K562 (cell line): ENCODE measurements around the gene MRPL27. TPM values are rescaled to one million over a fixed set of nuclear protein-coding genes. Genes with fewer than 3 reads are reported as not detected.

Experiments used
- EP400 ChIP-seq: fragments of 450-650 bp; IDR thresholded peaks from 2 replicates; pipeline ENCODE4 v1.6.1; 2017; ENCODE audit warnings: antibody characterized with exemption, mild to moderate bottlenecking, moderate library complexity
- FOSL1 ChIP-seq: fragments of 200-800 bp; sonication (Bioruptor generic); conservative IDR thresholded peaks from 2 replicates; pipeline ENCODE4 v1.6.1; 2016; ENCODE audit warnings: missing genetic modification characterization, missing compliant biosample characterization
- HMG20B ChIP-seq: fragments of 250-450 bp; sonication (Bioruptor Pico); IDR thresholded peaks from 2 replicates; pipeline ENCODE4 v1.5.0; 2021; ENCODE audit warnings: mild to moderate bottlenecking
- HMGN3 ChIP-seq: IDR thresholded peaks from 2 replicates; pipeline ENCODE4 v1.6.1; 2011; ENCODE audit warnings: borderline replicate concordance, low read depth, mild to moderate bottlenecking, mixed read lengths, low read length; ENCODE audit not compliant: insufficient read length; ENCODE audit errors: extremely low read depth
- KHSRP ChIP-seq: fragments of 450-650 bp; IDR thresholded peaks from 2 replicates; pipeline ENCODE4 v1.6.1; 2017
- MCM5 ChIP-seq: fragments of 450-650 bp; IDR thresholded peaks from 2 replicates; pipeline ENCODE4 v1.6.1; 2016; ENCODE audit warnings: low read depth
- NR2C2 ChIP-seq, 2 experiments: fragments of 200-800 bp in 1 of 2; sonication (Bioruptor generic) in 1 of 2; sonication (generic) in 1 of 2; formaldehyde crosslinking in 1 of 2; IDR thresholded peaks; 2 replicates each; pipeline versions ENCODE4 v1.6.1 to v1.8.0; 2016 to 2022; ENCODE audit warnings: mild to moderate bottlenecking in 1 of 2, missing compliant biosample characterization in 1 of 2, missing genetic modification characterization in 1 of 2, missing genetic modification reagents in 1 of 2
- NR2F6 ChIP-seq: fragments of 450-650 bp; formaldehyde crosslinking; IDR thresholded peaks from 2 replicates; pipeline ENCODE4 v1.4.0; 2020; ENCODE audit warnings: mild to moderate bottlenecking
- SIX5 ChIP-seq, 2 experiments: IDR thresholded peaks; 2 replicates each; pipeline ENCODE4 v1.6.1; 2011; ENCODE audit warnings: low read length in 2 of 2, borderline replicate concordance in 1 of 2, low read depth in 1 of 2, mild to moderate bottlenecking in 1 of 2, moderate library complexity in 1 of 2; ENCODE audit not compliant: insufficient read depth in 1 of 2
- SMAD4 ChIP-seq: fragments of 250-450 bp; sonication (Bioruptor Pico); conservative IDR thresholded peaks from 2 replicates; pipeline ENCODE4 v1.8.0; 2021; ENCODE audit warnings: inconsistent platforms, mild to moderate bottlenecking, moderate library complexity
- ZNF121 ChIP-seq: sonication (generic); formaldehyde crosslinking; conservative IDR thresholded peaks from 2 replicates; pipeline ENCODE4 v1.8.0; 2022; ENCODE audit warnings: missing genetic modification reagents
- polyA plus RNA-seq, 8 experiments: library from polyadenylated mRNA; depleted of rRNA in 4 of 8; stranded (reverse) in 5 of 8; unstranded in 3 of 8; fragments of >200 nt; fragmentation: Nextera tagmentation in 2 of 8; fragmentation: Illumina TruSeq in 1 of 8; extraction: Ambion mirVana in 2 of 8; extraction: Trizol in 1 of 8; gene quantifications; 2 replicates each; pipeline versions ENCODE4 v1.2.1 to v1.2.3, GENCODE V29; 2011 to 2014; ENCODE audit warnings: inconsistent platforms in 1 of 8, missing spikeins in 1 of 8
- total RNA-seq, 7 experiments: library from RNA; depleted of rRNA in 6 of 7; stranded (reverse); fragments of >200 nt in 6 of 7; fragmentation: Illumina TruSeq in 2 of 7; extraction: Trizol in 2 of 7; gene quantifications; 2 replicates each; pipeline versions ENCODE4 v1.2.1 to v1.2.3, GENCODE V29; 2011 to 2021; ENCODE audit warnings: low replicate concordance in 1 of 7
- TF ChIP-seq, protein P1 (sequence below), 2 experiments: fragments of 450-650 bp in 1 of 2; sonication (generic) in 1 of 2; formaldehyde crosslinking in 1 of 2; IDR thresholded peaks in 1 of 2; conservative IDR thresholded peaks in 1 of 2; 2 replicates each; pipeline versions ENCODE4 v1.6.1 to v1.8.1; 2016 to 2023; ENCODE audit warnings: mild to moderate bottlenecking in 2 of 2, moderate library complexity in 2 of 2, inconsistent platforms in 1 of 2, missing genetic modification reagents in 1 of 2
- TF ChIP-seq, protein P2 (sequence below): IDR thresholded peaks from 2 replicates; pipeline ENCODE4 v1.6.1; 2011; ENCODE audit warnings: borderline replicate concordance, low read depth, mild to moderate bottlenecking, moderate library complexity, low read length; ENCODE audit not compliant: insufficient read depth, poor library complexity, severe bottlenecking
- TF ChIP-seq, protein P3 (sequence below): fragments of 450-650 bp; IDR thresholded peaks from 2 replicates; pipeline ENCODE4 v1.6.1; 2016; ENCODE audit warnings: low read depth

Gene MRPL27
- total and polyA plus RNA-seq, 9 of the 15 experiments (the other 6 are each of a cell fraction or from before 2014, with no cell fraction given), result 96.3 to 401 (median 142) TPM

DNA sequence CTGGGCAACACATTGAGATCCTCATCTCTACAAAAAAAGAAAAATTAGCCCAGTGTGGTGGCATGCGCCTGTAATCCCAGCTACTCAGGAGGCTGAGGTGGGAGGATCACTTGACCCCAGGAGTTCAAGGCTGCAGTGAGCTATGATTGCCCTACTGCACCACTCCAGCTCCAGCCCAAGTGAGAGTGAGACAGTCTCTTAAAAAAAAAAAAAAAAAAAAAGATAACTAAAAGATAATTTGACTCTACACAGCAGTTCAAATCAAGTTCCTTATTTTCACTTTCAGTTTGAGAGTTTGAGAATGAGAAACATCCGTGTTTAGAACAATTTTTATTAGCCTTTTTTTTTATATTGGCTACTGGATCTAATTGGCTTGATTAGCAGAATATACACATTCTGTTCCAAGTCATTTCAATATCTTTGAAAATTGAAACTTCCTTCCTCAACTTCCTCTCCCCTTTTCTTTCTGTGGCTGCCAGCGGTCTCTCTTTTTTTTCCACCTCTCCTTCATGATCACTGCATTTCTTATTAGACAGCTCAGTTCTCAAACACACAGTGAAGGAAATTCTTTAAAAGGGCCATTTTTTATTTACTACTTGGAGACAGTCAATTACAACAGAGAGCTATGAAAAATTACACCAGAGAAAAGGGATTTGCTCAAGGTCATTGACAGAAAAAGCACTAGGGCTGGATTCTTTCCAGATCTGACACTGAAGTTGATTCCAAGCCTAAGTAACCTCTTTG is 48.5 kb upstream of the MRPL27 start (continued):
- peak; percentile 51; the same call in 1 of the 2 replicates for TF ChIP-seq EP400
- no peak for TF ChIP-seq KHSRP
- TF ChIP-seq HMG20B (CRISPR knock-in tag), result no peak
- TF ChIP-seq SIX5 (IDR thresholded peaks at IDR 0.05; ENCODE audit: borderline replicate concordance in 1 of 2, insufficient read depth in 1 of 2, low read depth in 1 of 2, low read length in 2 of 2), result no peak
- no peak for TF ChIP-seq MCM5
- no peak for TF ChIP-seq HMGN3
- TF ChIP-seq SMAD4, result no peak
- TF ChIP-seq, protein P1, sequence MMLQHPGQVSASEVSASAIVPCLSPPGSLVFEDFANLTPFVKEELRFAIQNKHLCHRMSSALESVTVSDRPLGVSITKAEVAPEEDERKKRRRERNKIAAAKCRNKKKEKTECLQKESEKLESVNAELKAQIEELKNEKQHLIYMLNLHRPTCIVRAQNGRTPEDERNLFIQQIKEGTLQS (IDR thresholded peaks at IDR 0.05), result no peak
- TF ChIP-seq, protein P1 (CRISPR knock-in tag; conservative IDR thresholded peaks at IDR 0.05), result no peak
- TF ChIP-seq, protein P2, sequence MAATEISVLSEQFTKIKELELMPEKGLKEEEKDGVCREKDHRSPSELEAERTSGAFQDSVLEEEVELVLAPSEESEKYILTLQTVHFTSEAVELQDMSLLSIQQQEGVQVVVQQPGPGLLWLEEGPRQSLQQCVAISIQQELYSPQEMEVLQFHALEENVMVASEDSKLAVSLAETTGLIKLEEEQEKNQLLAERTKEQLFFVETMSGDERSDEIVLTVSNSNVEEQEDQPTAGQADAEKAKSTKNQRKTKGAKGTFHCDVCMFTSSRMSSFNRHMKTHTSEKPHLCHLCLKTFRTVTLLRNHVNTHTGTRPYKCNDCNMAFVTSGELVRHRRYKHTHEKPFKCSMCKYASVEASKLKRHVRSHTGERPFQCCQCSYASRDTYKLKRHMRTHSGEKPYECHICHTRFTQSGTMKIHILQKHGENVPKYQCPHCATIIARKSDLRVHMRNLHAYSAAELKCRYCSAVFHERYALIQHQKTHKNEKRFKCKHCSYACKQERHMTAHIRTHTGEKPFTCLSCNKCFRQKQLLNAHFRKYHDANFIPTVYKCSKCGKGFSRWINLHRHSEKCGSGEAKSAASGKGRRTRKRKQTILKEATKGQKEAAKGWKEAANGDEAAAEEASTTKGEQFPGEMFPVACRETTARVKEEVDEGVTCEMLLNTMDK, result no peak
- TF ChIP-seq, protein P3, sequence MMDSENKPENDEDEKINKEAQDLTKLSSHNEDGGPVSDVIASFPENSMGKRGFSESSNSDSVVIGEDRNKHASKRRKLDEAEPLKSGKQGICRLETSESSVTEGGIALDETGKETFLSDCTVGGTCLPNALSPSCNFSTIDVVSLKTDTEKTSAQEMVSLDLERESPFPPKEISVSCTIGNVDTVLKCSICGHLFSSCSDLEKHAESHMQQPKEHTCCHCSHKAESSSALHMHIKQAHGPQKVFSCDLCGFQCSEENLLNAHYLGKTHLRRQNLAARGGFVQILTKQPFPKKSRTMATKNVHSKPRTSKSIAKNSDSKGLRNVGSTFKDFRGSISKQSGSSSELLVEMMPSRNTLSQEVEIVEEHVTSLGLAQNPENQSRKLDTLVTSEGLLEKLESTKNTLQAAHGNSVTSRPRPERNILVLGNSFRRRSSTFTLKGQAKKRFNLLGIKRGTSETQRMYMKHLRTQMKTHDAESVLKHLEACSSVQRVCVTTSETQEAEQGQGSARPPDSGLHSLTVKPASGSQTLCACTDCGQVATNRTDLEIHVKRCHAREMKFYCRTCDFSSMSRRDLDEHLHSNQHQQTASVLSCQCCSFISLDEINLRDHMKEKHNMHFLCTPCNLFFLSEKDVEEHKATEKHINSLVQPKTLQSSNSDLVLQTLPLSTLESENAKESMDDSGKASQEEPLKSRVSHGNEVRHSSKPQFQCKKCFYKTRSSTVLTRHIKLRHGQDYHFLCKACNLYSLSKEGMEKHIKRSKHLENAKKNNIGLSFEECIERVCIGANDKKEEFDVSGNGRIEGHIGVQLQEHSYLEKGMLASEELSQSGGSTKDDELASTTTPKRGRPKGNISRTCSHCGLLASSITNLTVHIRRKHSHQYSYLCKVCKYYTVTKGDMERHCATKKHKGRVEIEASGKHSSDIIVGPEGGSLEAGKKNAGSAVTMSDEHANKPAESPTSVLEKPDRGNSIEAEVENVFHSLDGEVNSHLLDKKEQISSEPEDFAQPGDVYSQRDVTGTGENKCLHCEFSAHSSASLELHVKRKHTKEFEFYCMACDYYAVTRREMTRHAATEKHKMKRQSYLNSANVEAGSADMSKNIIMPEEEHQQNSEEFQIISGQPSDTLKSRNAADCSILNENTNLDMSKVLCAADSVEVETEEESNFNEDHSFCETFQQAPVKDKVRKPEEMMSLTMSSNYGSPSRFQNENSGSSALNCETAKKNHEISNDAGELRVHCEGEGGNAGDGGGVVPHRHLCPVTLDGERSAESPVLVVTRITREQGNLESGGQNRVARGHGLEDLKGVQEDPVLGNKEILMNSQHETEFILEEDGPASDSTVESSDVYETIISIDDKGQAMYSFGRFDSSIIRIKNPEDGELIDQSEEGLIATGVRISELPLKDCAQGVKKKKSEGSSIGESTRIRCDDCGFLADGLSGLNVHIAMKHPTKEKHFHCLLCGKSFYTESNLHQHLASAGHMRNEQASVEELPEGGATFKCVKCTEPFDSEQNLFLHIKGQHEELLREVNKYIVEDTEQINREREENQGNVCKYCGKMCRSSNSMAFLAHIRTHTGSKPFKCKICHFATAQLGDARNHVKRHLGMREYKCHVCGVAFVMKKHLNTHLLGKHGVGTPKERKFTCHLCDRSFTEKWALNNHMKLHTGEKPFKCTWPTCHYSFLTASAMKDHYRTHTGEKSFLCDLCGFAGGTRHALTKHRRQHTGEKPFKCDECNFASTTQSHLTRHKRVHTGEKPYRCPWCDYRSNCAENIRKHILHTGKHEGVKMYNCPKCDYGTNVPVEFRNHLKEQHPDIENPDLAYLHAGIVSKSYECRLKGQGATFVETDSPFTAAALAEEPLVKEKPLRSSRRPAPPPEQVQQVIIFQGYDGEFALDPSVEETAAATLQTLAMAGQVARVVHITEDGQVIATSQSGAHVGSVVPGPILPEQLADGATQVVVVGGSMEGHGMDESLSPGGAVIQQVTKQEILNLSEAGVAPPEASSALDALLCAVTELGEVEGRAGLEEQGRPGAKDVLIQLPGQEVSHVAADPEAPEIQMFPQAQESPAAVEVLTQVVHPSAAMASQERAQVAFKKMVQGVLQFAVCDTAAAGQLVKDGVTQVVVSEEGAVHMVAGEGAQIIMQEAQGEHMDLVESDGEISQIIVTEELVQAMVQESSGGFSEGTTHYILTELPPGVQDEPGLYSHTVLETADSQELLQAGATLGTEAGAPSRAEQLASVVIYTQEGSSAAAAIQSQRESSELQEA, result no peak
- TF ChIP-seq NR2F6, result no peak
- TF ChIP-seq FOSL1 (tag), result no peak
- no peak for TF ChIP-seq NR2C2 (CRISPR knock-in tag; IDR thresholded peaks at IDR 0.05)
- TF ChIP-seq NR2C2 (tag; IDR thresholded peaks at IDR 0.05), result peak; percentile 74
- no peak for TF ChIP-seq ZNF121 (CRISPR knock-in tag)
